ENCODE data around the gene FRYL.

FRYL gene

GRCh38 chr4:48585401-48585800 lies 194.7 kb downstream of the FRYL start:
- Histone ChIP-seq H3K9me3 (ENCODE audit: insufficient read depth, low read depth, low read length) (no peaks in the 10 kb centered on the region), H3K27ac (ENCODE audit: low read length) (no peak overlapping the region), H3K4me1 (ENCODE audit: insufficient read depth, low read length) (no peaks in the 10 kb centered on the region), H3K4me3 (ENCODE audit: low read length) (no peak overlapping the region), H3K27me3 (ENCODE audit: insufficient read depth, low read length) (no peaks in the 10 kb centered on the region), H3K9ac (ENCODE audit: low read depth, low read length) (no peak overlapping the region), H3K36me3 (ENCODE audit: insufficient read depth, low read depth, low read length) (peaks cover 68% of the 10 kb centered on the region)

DNA sequence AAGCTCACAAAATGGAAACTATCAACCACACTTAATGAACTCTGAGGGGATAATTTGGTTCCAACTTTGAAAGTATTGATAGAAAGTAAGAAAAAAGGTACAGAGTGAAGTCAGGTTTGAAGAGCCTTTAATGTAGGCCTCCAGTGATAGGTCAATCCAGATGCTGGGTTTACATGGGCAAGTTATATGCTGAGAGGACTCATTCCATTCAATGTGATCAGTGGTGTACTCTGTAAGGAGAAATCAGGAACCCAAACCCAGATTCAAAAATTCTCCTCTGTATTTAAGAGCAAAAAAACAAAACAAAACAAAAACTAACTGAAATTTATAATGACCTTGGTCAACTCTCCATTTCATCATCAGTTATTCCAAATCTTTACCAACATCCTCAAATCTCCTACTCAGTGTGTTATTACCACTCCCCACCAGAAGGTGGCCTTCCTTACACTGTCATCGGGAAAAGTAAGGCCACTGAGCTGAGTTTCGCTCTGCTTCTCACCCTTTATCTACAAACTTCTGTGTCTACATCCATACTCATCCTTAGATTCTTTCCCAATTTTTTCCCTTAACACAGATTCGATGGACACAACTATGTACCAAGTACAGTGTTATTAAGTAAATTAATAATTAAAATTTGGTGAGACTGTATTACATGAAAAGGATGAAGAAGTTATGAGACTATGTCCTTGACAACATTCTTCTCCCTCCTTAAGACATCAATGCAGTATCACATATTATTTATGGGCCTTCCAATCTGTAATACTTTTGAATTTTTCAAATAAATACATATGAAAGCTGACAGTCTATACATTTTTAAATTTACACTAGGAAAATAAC lies 201.7 kb downstream of the FRYL start:
- no peaks in the 10 kb centered on the region for H3K9me3 ChIP-seq (ENCODE audit: insufficient read depth, low read depth, low read length)
- H3K36me3 ChIP-seq (ENCODE audit: insufficient read depth, low read depth, low read length) = peaks cover 48% of the 10 kb centered on the region
- no peak overlapping the region for H3K27ac ChIP-seq (ENCODE audit: low read length)
- H3K4me1 ChIP-seq (ENCODE audit: insufficient read depth, low read length) = no peaks in the 10 kb centered on the region
- H3K9ac ChIP-seq (ENCODE audit: low read depth, low read length) = no peak overlapping the region
- no peak overlapping the region for H3K4me3 ChIP-seq (ENCODE audit: low read length)
- H3K27me3 ChIP-seq (ENCODE audit: insufficient read depth, low read length) = no peaks in the 10 kb centered on the region

DNA sequence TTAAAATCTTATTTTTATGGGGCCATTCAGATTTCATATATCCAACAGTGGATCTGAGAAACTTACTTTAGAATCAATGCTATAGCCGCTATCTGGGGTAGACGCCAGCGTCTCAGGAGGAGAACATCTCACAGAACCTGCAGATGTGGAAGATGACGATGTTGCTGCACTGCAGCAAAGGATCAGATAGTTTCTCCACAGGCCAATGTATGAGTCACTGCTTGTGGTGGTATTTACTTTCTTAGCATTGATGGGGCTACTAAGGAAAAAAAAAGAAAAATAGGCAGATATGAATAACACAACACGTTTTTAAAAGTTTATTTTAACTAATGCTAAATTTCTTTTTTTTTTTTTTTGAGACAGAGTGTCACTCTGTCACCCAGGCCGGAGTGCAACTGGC lies 204.1 kb downstream of the FRYL start:
- H3K9ac ChIP-seq (ENCODE audit: low read depth, low read length) = no peak overlapping the region
- H3K4me3 ChIP-seq (ENCODE audit: low read length) = no peak overlapping the region
- no peak overlapping the region for H3K27ac ChIP-seq (ENCODE audit: low read length)
- no peaks in the 10 kb centered on the region for H3K4me1 ChIP-seq (ENCODE audit: insufficient read depth, low read length)
- no peaks in the 10 kb centered on the region for H3K27me3 ChIP-seq (ENCODE audit: insufficient read depth, low read length)
- H3K9me3 ChIP-seq (ENCODE audit: insufficient read depth, low read depth, low read length) = no peaks in the 10 kb centered on the region
- H3K36me3 ChIP-seq (ENCODE audit: insufficient read depth, low read depth, low read length) = peaks cover 54% of the 10 kb centered on the region

- no peaks in the 10 kb centered on the region for H3K9me3 ChIP-seq (ENCODE audit: insufficient read depth, low read depth, low read length)
Measured at GRCh38 chr4:48571471-48571870, 208.6 kb downstream of the FRYL start.

DNA sequence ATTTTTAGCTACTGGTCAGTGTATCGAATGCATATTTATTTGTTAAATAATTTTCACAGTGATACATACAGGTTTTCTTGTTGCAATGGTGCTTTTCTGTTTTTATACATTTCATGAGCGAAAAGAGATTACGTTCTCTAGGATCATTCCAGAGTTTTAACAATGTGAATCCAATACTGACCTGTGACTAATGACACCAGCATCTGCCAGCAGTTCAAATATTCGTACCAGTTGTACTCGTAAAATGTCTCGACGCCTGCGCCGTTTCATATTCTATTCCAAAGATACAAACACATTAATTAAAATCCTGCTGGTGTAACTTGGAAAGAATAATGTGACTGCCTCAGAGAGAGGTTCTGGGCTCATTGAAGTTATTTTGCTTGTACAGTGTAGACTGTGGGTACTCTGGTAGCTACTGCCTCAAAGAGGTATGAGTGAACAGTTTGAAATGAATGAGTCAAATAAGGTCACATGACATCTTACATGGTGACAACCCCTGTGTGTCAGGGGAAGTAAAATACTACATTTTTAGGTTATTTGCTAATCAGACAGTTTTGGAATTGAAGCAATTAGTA lies 209.3 kb downstream of the FRYL start:
- Histone ChIP-seq H3K4me1 (ENCODE audit: insufficient read depth, low read length) (no peaks in the 10 kb centered on the region), H3K9ac (ENCODE audit: low read depth, low read length) (no peak overlapping the region), H3K4me3 (ENCODE audit: low read length) (no peak overlapping the region), H3K27me3 (ENCODE audit: insufficient read depth, low read length) (no peaks in the 10 kb centered on the region), H3K27ac (ENCODE audit: low read length) (no peak overlapping the region), H3K9me3 (ENCODE audit: insufficient read depth, low read depth, low read length) (no peaks in the 10 kb centered on the region), H3K36me3 (ENCODE audit: insufficient read depth, low read depth, low read length) (peaks cover 80% of the 10 kb centered on the region)

More at GRCh38 chr4:48571471-48571870, 208.6 kb downstream of the FRYL start:
- peaks cover 80% of the 10 kb centered on the region for H3K36me3 ChIP-seq (ENCODE audit: insufficient read depth, low read depth, low read length)
- H3K4me3 ChIP-seq (ENCODE audit: low read length) = no peak overlapping the region
- H3K9ac ChIP-seq (ENCODE audit: low read depth, low read length) = no peak overlapping the region
- H3K27ac ChIP-seq (ENCODE audit: low read length) = no peak overlapping the region
- H3K4me1 ChIP-seq (ENCODE audit: insufficient read depth, low read length) = no peaks in the 10 kb centered on the region
- no peaks in the 10 kb centered on the region for H3K27me3 ChIP-seq (ENCODE audit: insufficient read depth, low read length)

DNA sequence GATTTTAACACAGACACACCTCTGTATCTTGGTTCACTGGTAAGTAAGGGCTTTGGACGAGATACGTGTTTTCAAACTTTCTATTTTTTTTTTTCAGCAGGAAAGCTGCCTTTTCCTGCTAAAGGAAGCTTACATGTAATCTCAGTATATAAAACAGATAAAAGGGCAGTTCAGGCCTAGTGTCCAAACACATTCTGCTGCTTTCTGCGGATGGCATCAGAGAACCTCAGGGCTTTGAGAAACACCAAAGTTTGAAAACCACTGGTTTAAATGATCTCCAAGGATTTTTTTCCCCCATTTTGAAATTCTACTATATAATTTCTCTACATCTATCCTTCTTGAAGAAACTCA lies 214.1 kb downstream of the FRYL start:
- Histone ChIP-seq H3K27me3 (ENCODE audit: insufficient read depth, low read length) (no peaks in the 10 kb centered on the region), H3K4me1 (ENCODE audit: insufficient read depth, low read length) (no peaks in the 10 kb centered on the region), H3K9me3 (ENCODE audit: insufficient read depth, low read depth, low read length) (no peaks in the 10 kb centered on the region), H3K27ac (ENCODE audit: low read length) (no peak overlapping the region), H3K36me3 (ENCODE audit: insufficient read depth, low read depth, low read length) (peaks cover 75% of the 10 kb centered on the region), H3K4me3 (ENCODE audit: low read length) (no peak overlapping the region), H3K9ac (ENCODE audit: low read depth, low read length) (no peak overlapping the region)

DNA sequence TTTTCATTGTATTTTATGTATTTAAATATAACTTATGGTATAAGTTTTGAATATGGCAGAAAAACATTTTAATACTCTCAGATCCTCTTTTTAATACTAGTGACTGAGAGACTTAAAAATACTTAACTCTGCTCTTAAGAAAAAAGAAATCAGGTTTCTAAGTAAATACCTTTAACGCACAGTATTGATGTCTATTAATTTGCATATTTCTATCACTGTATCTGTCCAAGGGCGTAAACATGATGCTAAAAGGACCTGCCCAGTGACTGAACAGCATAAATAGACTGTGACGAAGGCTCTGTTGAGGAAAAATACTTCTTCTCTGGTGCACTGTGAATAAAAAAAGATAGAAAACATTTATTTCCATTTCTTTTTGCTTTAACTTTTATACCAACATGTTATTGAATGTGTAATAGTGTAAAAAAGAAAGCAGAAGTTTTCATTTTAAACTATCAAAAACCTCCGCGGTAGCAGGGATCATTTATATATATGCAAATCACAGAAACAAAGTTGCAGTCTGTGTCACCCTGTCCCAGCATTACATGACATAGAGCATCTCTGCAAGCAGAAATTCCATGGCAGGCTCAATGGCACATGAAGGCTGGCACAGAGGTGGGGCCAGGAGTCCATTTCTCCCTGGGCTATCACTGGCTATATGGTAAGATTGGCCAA lies 214.6 kb downstream of the FRYL start:
- Histone ChIP-seq H3K27me3 (ENCODE audit: insufficient read depth, low read length) (no peaks in the 10 kb centered on the region), H3K4me1 (ENCODE audit: insufficient read depth, low read length) (no peaks in the 10 kb centered on the region), H3K9me3 (ENCODE audit: insufficient read depth, low read depth, low read length) (no peaks in the 10 kb centered on the region), H3K27ac (ENCODE audit: low read length) (no peak overlapping the region), H3K4me3 (ENCODE audit: low read length) (no peak overlapping the region), H3K9ac (ENCODE audit: low read depth, low read length) (no peak overlapping the region), H3K36me3 (ENCODE audit: insufficient read depth, low read depth, low read length) (peaks cover 75% of the 10 kb centered on the region)

DNA sequence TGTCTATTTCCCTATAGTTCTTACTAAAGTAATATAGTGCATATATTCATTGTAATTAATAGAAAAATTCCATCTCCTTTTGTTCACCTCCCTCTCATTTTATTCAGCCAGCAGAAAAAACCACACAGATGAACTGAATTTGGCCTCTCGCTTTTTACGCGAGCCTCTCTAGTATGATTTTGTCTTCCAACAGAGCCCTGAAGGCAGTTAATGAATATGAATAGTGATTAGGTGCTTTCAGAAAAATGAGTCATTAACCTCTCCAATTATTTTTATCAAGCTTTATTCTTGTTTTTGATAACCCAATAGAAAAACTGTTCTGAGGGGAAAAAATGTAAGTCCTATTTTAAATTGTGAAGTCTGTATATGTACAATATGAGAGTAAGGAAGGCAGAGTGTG lies 215.9 kb downstream of the FRYL start:
- H3K27ac ChIP-seq (ENCODE audit: low read length) = no peak overlapping the region
- peaks cover 76% of the 10 kb centered on the region for H3K36me3 ChIP-seq (ENCODE audit: insufficient read depth, low read depth, low read length)
- H3K4me3 ChIP-seq (ENCODE audit: low read length) = no peak overlapping the region
- H3K9ac ChIP-seq (ENCODE audit: low read depth, low read length) = no peak overlapping the region
- no peaks in the 10 kb centered on the region for H3K27me3 ChIP-seq (ENCODE audit: insufficient read depth, low read length)
- H3K9me3 ChIP-seq (ENCODE audit: insufficient read depth, low read depth, low read length) = no peaks in the 10 kb centered on the region
- no peaks in the 10 kb centered on the region for H3K4me1 ChIP-seq (ENCODE audit: insufficient read depth, low read length)

GRCh38 chr4:48558819-48559218 lies 221.3 kb downstream of the FRYL start:
- Histone ChIP-seq H3K4me1 (ENCODE audit: insufficient read depth, low read length) (no peaks in the 10 kb centered on the region), H3K27ac (ENCODE audit: low read length) (no peak overlapping the region), H3K27me3 (ENCODE audit: insufficient read depth, low read length) (no peaks in the 10 kb centered on the region), H3K4me3 (ENCODE audit: low read length) (no peak overlapping the region), H3K9me3 (ENCODE audit: insufficient read depth, low read depth, low read length) (no peaks in the 10 kb centered on the region), H3K36me3 (ENCODE audit: insufficient read depth, low read depth, low read length) (peaks cover 70% of the 10 kb centered on the region), H3K9ac (ENCODE audit: low read depth, low read length) (no peak overlapping the region)

- Histone ChIP-seq H3K9me3 (ENCODE audit: insufficient read depth, low read depth, low read length) (no peaks in the 10 kb centered on the region), H3K4me3 (ENCODE audit: low read length) (no peak overlapping the region), H3K27me3 (ENCODE audit: insufficient read depth, low read length) (no peaks in the 10 kb centered on the region), H3K4me1 (ENCODE audit: insufficient read depth, low read length) (no peaks in the 10 kb centered on the region), H3K27ac (ENCODE audit: low read length) (no peak overlapping the region), H3K36me3 (ENCODE audit: insufficient read depth, low read depth, low read length) (peaks cover 67% of the 10 kb centered on the region), H3K9ac (ENCODE audit: low read depth, low read length) (no peak overlapping the region)
Measured at GRCh38 chr4:48558026-48558425, 222.1 kb downstream of the FRYL start.

DNA sequence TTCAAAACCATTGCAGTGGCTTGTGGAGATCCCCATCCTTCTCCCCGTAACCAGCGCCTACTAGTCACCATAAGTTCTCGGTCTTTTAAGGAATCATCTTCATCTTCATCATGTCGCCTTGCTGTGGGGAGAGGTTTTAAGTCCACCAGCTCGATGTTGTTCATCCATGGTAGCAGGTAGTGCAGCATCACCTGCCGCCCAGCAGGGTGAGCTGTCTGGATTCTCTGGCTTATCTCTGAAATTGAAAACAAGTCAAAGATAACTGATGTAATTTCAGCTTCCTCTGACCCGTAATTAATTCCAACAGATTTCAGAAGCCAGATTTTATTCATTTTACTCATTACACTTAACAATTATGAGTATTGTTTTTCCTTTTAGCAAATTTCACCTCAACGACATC lies 222.6 kb downstream of the FRYL start:
- Histone ChIP-seq H3K36me3 (ENCODE audit: insufficient read depth, low read depth, low read length) (peaks cover 65% of the 10 kb centered on the region), H3K9me3 (ENCODE audit: insufficient read depth, low read depth, low read length) (no peaks in the 10 kb centered on the region)

DNA sequence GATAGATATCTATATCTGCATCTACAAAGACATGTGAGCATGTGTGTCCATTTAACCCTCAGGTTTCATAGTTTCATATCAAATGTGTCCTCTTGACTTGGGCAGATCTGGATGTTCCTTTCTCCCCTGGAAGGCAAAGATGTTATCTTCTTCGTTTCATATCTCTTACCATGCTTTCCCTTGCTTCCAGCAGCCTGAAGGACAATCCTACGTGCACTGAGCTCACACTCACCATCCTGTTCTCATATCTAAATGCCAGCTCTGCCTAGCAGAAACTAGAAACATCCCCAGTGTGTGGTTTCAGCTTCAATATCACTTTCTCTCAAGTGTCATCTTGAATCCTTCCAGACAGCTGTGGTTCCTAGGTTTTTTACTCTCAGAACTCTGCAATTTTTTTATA lies 223.8 kb downstream of the FRYL start:
- Histone ChIP-seq H3K27me3 (ENCODE audit: insufficient read depth, low read length) (no peaks in the 10 kb centered on the region), H3K4me3 (ENCODE audit: low read length) (no peak overlapping the region), H3K9ac (ENCODE audit: low read depth, low read length) (no peak overlapping the region), H3K36me3 (ENCODE audit: insufficient read depth, low read depth, low read length) (peaks cover 69% of the 10 kb centered on the region), H3K9me3 (ENCODE audit: insufficient read depth, low read depth, low read length) (no peaks in the 10 kb centered on the region), H3K27ac (ENCODE audit: low read length) (no peak overlapping the region), H3K4me1 (ENCODE audit: insufficient read depth, low read length) (no peaks in the 10 kb centered on the region)

More for the DNA sequence above, 222.6 kb downstream of the FRYL start:
- Histone ChIP-seq H3K27me3 (ENCODE audit: insufficient read depth, low read length) (no peaks in the 10 kb centered on the region), H3K9ac (ENCODE audit: low read depth, low read length) (no peak overlapping the region), H3K4me3 (ENCODE audit: low read length) (no peak overlapping the region), H3K27ac (ENCODE audit: low read length) (no peak overlapping the region), H3K4me1 (ENCODE audit: insufficient read depth, low read length) (no peaks in the 10 kb centered on the region)

All from iPS-20b (cell line).